A549 (cell line): ENCODE measurements around the gene EHF. TPM values are rescaled to one million over a fixed set of nuclear protein-coding genes. Genes with fewer than 3 reads are reported as not detected.
A peak's percentile ranks its signal among the peaks of the same experiment; 100 is the strongest.

Experiments
- ATAC-seq, 2 experiments: fragments of 200-7000 bp in 1 of 2; fragments of >200 bp in 1 of 2; cut with Nextera tagmentation in 1 of 2; cut with Tn5 transposase in 1 of 2; 3 replicates each; pipeline versions ENCODE4 v1.8.0 to v1.9.1; 2018 to 2020; ENCODE audit warnings: mild to moderate bottlenecking in 1 of 2, moderate library complexity in 1 of 2
- CTCF ChIA-PET: fragments of 300-600 bp; sonication (Branson Sonifier 250); formaldehyde crosslinking; extraction: SDS; loops from one replicate; lab custom pipeline; 2021; ENCODE audit warnings: antibody characterized with exemption, inconsistent platforms; lab: Yijun Ruan, JAX
- POLR2A ChIA-PET: fragments of 350-600 bp; formaldehyde crosslinking; extraction: SDS; loops from one replicate; lab custom pipeline; 2021; ENCODE audit warnings: antibody characterized with exemption, inconsistent platforms; lab: Yijun Ruan, JAX
- DNase-seq, 2 experiments: peaks; one replicate each; pipeline versions ENCODE4 v3.0.0 to v3.0.0-alpha.2; 2011 to 2016; ENCODE audit warnings: low read depth in 1 of 2, low spot score in 1 of 2
- FAIRE-seq: peaks from 2 replicates; lab custom pipeline; 2011; peaks lifted over from hg19 to GRCh38; lab: Jason Lieb, UNC
- H3K27ac ChIP-seq, 2 experiments: fragments of >200 bp; sonication (Bioruptor Twin); formaldehyde crosslinking; 3 replicates each; pipeline ENCODE4 v1.5.1; 2016 to 2017
- H3K4me1 ChIP-seq: fragments of >200 bp; sonication (Bioruptor Twin); formaldehyde crosslinking; 3 replicates; pipeline ENCODE4 v1.6.1; 2016
- H3K4me2 ChIP-seq: fragments of >200 bp; sonication (Bioruptor Twin); formaldehyde crosslinking; 3 replicates; pipeline ENCODE4 v1.6.1; 2016
- H3K4me3 ChIP-seq: fragments of >200 bp; sonication (Bioruptor Twin); formaldehyde crosslinking; 3 replicates; pipeline ENCODE4 v1.5.1; 2016
- H3K9me3 ChIP-seq: fragments of >200 bp; sonication (Bioruptor Twin); formaldehyde crosslinking; 3 replicates; pipeline ENCODE4 v1.6.1; 2016
- CEBPB ChIP-seq, 2 experiments: fragments of >200 bp in 1 of 2; sonication (Bioruptor Twin) in 1 of 2; formaldehyde crosslinking in 1 of 2; IDR thresholded peaks; 2 replicates each; pipeline ENCODE4 v1.6.1; 2012 to 2016
- EHF ChIP-seq: fragments of 250-450 bp; sonication (Bioruptor Pico); IDR thresholded peaks from 2 replicates; pipeline ENCODE4 v1.5.0; 2020; ENCODE audit warnings: mild to moderate bottlenecking
- EP300 ChIP-seq, 2 experiments: fragments of >200 bp; sonication (Bioruptor Twin); formaldehyde crosslinking; IDR thresholded peaks; 2 replicates in 1 of 2; 3 replicates in 1 of 2; pipeline ENCODE4 v1.6.1; 2016 to 2017
- FOSL2 ChIP-seq, 2 experiments: fragments of 450-650 bp in 1 of 2; fragments of >200 bp in 1 of 2; sonication (Bioruptor Twin) in 1 of 2; formaldehyde crosslinking; IDR thresholded peaks; 2 replicates each; pipeline versions ENCODE4 v1.5.0 to v1.6.1; 2016 to 2020; ENCODE audit warnings: mild to moderate bottlenecking in 1 of 2, moderate library complexity in 1 of 2
- GATA3 ChIP-seq: IDR thresholded peaks from 2 replicates; pipeline ENCODE4 v1.6.1; 2012; ENCODE audit warnings: borderline replicate concordance
- HDAC2 ChIP-seq: fragments of 200-600 bp; sonication (generic); IDR thresholded peaks from 2 replicates; pipeline ENCODE4 v1.6.1; 2016
- HOXB5 ChIP-seq: fragments of 250-450 bp; sonication (Bioruptor Pico); IDR thresholded peaks from 2 replicates; pipeline ENCODE4 v1.5.0; 2020; ENCODE audit warnings: mild to moderate bottlenecking, moderate library complexity
- JUN ChIP-seq, 2 experiments: fragments of >200 bp; sonication (Bioruptor Twin); formaldehyde crosslinking; IDR thresholded peaks; 2 replicates in 1 of 2; 3 replicates in 1 of 2; pipeline ENCODE4 v1.6.1; 2016 to 2017
- KDM1A ChIP-seq: fragments of 200-600 bp; sonication (generic); IDR thresholded peaks from 2 replicates; pipeline ENCODE4 v1.6.1; 2016; ENCODE audit warnings: low read depth, mild to moderate bottlenecking
- MAFK ChIP-seq: fragments of 450-650 bp; IDR thresholded peaks from 2 replicates; pipeline ENCODE4 v1.6.1; 2014; ENCODE audit not compliant: partially characterized antibody
- NR3C1 ChIP-seq: fragments of >200 bp; sonication (Bioruptor Twin); formaldehyde crosslinking; IDR thresholded peaks from 3 replicates; pipeline ENCODE4 v1.6.1; 2017
- RARB ChIP-seq: fragments of 250-450 bp; sonication (Bioruptor Pico); IDR thresholded peaks from 2 replicates; pipeline ENCODE4 v1.8.0; 2021; ENCODE audit warnings: mild to moderate bottlenecking, moderate library complexity
- SMC3 ChIP-seq: fragments of >200 bp; sonication (Bioruptor Twin); formaldehyde crosslinking; IDR thresholded peaks from 3 replicates; pipeline ENCODE4 v1.6.1; 2018; ENCODE audit warnings: inconsistent platforms
- ZFP36 ChIP-seq: fragments of 450-650 bp; IDR thresholded peaks from 2 replicates; pipeline ENCODE4 v1.6.1; 2014; ENCODE audit warnings: borderline replicate concordance; ENCODE audit not compliant: partially characterized antibody
- ZNF302 ChIP-seq: fragments of 250-450 bp; sonication (Bioruptor Pico); IDR thresholded peaks from 2 replicates; pipeline ENCODE4 v1.9.0; 2021; ENCODE audit warnings: inconsistent platforms, mild to moderate bottlenecking, moderate library complexity
- ZSCAN20 ChIP-seq: fragments of 250-450 bp; sonication (Bioruptor Pico); IDR thresholded peaks from 2 replicates; pipeline ENCODE4 v1.8.0; 2022; ENCODE audit warnings: mild to moderate bottlenecking, moderate library complexity
- WGBS: methylation state at CpG from one replicate; pipeline ENCODE4 v1.1.6; 2017; ENCODE audit errors: missing lambda C conversion rate; 5-methylcytosine and 5-hydroxymethylcytosine counted together
- polyA plus RNA-seq, 4 experiments: library from polyadenylated mRNA; depleted of rRNA in 3 of 4; stranded (reverse); fragments of >200 nt; fragmentation: RNase III in 1 of 4; extraction: RNeasy Plus Mini Kit Qiagen cat#74134 plus additional on column Dnase treatment in 1 of 4; gene quantifications; 2 replicates in 3 of 4; 3 replicates in 1 of 4; pipeline ENCODE4 v1.2.3, GENCODE V29; 2011 to 2017
- TF ChIP-seq, protein P1 (sequence below): fragments of 150-350 bp; IDR thresholded peaks from 2 replicates; pipeline ENCODE4 v1.6.1; 2014; ENCODE audit warnings: low read depth, mild to moderate bottlenecking, low read length
- TF ChIP-seq, protein P2 (sequence below): fragments of >200 bp; sonication (Bioruptor Twin); formaldehyde crosslinking; IDR thresholded peaks from 2 replicates; pipeline ENCODE4 v1.6.1; 2016
- TF ChIP-seq, protein P3 (sequence below): fragments of >200 bp; sonication (Bioruptor Twin); formaldehyde crosslinking; IDR thresholded peaks from 3 replicates; pipeline ENCODE4 v1.6.1; 2016

The EHF gene
- polyA plus RNA-seq, 2 of the 4 experiments (the other 2 are of a cell fraction), result 5.4 to 7.8 TPM

DNA sequence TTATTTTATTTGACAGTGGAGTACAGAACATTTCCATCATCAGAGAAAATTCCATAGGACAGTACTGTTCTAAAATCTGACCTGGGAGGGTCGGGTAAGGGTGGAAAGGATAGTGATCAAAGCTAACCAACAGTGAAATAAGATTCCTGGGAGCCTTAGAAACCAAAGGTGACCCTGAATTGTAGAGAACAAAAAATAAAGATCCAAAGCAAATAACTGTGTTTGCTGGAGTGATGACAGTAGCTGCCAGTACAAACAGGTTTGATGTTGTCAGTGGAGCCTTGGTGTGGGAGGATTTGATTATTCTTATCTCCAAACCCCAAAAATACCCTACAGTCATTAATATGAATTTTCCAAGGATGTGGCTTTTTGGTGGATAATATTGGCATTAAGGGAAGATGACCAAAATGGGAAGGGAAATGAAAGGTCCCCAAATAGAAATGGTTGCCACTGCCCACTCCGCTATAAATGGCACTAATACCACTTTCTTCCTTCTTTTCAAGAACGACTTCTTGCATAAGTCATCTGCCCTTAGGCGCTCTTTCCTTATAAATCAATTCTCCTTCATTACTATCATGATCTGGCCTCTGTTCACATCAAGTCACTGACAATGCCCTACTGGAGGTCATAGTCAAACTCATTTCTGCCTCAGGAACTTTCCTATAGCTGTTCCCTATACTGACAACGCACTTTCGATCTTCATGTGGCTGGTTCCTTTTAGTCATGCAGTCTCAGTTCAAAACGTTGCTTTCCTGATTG, 44.4 kb downstream of the EHF start:
- no peaks in the 10 kb centered on the region for H3K9me3 ChIP-seq
- peak in 1 of 2 experiments; percentile 48; a peak in 3 of 6 replicates for ATAC-seq
- FAIRE-seq, result no peak
- peak overlapping the region; percentile 43 to 55; a peak in 5 of 6 replicates for H3K27ac ChIP-seq
- peak overlapping the region; percentile 19 for H3K4me2 ChIP-seq
- WGBS, result 54% methylated on average over 7 of the region's 7 CpGs
- TF ChIP-seq ZFP36, result no peak
- TF ChIP-seq, protein P1, sequence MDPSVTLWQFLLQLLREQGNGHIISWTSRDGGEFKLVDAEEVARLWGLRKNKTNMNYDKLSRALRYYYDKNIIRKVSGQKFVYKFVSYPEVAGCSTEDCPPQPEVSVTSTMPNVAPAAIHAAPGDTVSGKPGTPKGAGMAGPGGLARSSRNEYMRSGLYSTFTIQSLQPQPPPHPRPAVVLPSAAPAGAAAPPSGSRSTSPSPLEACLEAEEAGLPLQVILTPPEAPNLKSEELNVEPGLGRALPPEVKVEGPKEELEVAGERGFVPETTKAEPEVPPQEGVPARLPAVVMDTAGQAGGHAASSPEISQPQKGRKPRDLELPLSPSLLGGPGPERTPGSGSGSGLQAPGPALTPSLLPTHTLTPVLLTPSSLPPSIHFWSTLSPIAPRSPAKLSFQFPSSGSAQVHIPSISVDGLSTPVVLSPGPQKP, result no peak
- TF ChIP-seq EP300 (IDR thresholded peaks at IDR 0.05), result peak in 1 of 2 experiments; percentile 31; a peak in 1 of 5 replicates
- TF ChIP-seq GATA3, result peak; percentile 46; the same call in 1 of the 2 replicates
- no peak for TF ChIP-seq ZSCAN20 (CRISPR knock-in tag)
- peaks cover 38% of the 10 kb centered on the region for H3K4me1 ChIP-seq
- no peak overlapping the region for H3K4me3 ChIP-seq
- POLR2A ChIA-PET, result no interaction called here
- CTCF ChIA-PET, result interaction anchor here (1.1 to 2.0 kb wide), 2 partner anchors 11 to 79 kb away, joined by 3 to 9 read pairs; no protein-coding TSS in a partner anchor
- peak in 1 of 2 experiments; percentile 54 for DNase-seq

DNA sequence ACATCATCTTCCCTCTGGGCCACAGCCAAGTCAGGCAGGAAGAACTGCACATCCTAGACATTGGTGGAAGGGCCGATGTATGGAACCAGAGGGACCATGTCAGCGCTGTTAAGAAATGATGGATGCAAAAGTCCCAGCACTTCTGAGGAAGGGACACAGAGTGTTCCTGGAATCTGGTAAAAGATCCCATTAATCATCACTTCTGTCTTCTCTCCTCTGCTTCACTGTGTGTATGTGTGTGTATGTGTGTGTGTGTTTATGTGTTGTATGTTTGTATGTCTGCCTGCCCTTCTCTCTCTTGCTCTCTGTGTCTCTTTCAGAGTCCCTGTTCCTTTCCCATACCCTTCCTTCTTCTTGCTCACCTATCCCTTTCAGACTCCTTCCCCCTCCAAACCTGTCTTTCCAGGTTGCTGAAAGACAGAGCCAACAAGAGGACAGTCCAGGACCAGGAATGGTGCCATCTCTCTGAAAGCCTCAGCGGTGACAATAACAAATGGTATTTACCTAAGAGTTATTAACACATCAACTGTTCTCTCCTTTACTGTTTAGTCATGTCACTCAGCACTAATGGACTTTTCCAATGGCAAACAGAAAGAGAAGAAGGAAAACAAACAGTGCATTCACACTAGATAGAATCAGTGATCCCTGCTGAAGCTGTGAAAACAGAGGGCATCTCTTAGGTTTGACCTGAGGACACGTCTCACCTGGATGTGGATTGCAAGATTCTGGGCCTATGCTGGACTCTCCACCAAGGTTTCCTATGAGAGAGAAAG, 47.1 kb downstream of the EHF start:
- ATAC-seq (peak; percentile 19 to 90; a peak in 4 of 6 replicates), FAIRE-seq (peak; percentile 65), DNase-seq (peak in 1 of 2 experiments; percentile 84)
- H3K4me1 ChIP-seq, result peaks cover 38% of the 10 kb centered on the region
- no peaks in the 10 kb centered on the region for H3K9me3 ChIP-seq
- CTCF ChIA-PET, result interaction anchor here (0.6 to 3.5 kb wide), 4 partner anchors 11 to 247 kb away, joined by 3 to 12 read pairs (median 4); no protein-coding TSS in a partner anchor
- 42% methylated on average over 4 of the region's 4 CpGs for WGBS
- POLR2A ChIA-PET, result no interaction called here
- TF ChIP-seq EHF (CRISPR knock-in tag) (0 out of 2 replicates have a peak, but pooled peaks have one; percentile 35), GATA3 (peak; percentile 89), FOSL2 (IDR thresholded peaks at IDR 0.05) (no peak), FOSL2 (CRISPR knock-in tag; IDR thresholded peaks at IDR 0.05) (0 out of 2 replicates have a peak, but pooled peaks have one; percentile 20), HOXB5 (peak; percentile 80), ZFP36 (no peak), EP300 (IDR thresholded peaks at IDR 0.05) (peak in 1 of 2 experiments; percentile 20; a peak in 1 of 5 replicates), CEBPB (IDR thresholded peaks at IDR 0.05) (peak in 1 of 2 experiments; percentile 24; a peak in 1 of 4 replicates), JUN (IDR thresholded peaks at IDR 0.05) (no peak), MAFK (peak; percentile 1), HDAC2 (no peak)
- TF ChIP-seq, protein P2, sequence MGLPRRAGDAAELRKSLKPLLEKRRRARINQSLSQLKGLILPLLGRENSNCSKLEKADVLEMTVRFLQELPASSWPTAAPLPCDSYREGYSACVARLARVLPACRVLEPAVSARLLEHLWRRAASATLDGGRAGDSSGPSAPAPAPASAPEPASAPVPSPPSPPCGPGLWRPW, result 0 out of 2 replicates have a peak, but pooled peaks have one; percentile 5
- H3K27ac ChIP-seq, result peak overlapping the region; percentile 60 to 74
- H3K4me3 ChIP-seq, result no peak overlapping the region
- peak overlapping the region; percentile 27 for H3K4me2 ChIP-seq

GRCh38 chr11:34668583-34669053, 47.7 kb downstream of the EHF start:
- Histone ChIP-seq H3K9me3 (no peaks in the 10 kb centered on the region), H3K4me3 (no peak overlapping the region), H3K27ac (peak overlapping the region; percentile 60 to 74), H3K4me1 (peaks cover 38% of the 10 kb centered on the region), H3K4me2 (peak overlapping the region; percentile 27)
- ATAC-seq, result no peak
- FAIRE-seq, result no peak
- ChIA-PET POLR2A (no interaction called here), CTCF (interaction anchor here (0.6 to 3.5 kb wide), 2 partner anchors 11 to 247 kb away, joined by 4 to 12 read pairs; no protein-coding TSS in a partner anchor)
- no peak for DNase-seq
- WGBS, result 83% methylated on average over 4 of the region's 4 CpGs
- TF ChIP-seq RARB (CRISPR knock-in tag) (no peak), NR3C1 (no peak), KDM1A (no peak), ZNF302 (CRISPR knock-in tag) (no peak), SMC3 (no peak), JUN (IDR thresholded peaks at IDR 0.05) (no peak)
- TF ChIP-seq, protein P3, sequence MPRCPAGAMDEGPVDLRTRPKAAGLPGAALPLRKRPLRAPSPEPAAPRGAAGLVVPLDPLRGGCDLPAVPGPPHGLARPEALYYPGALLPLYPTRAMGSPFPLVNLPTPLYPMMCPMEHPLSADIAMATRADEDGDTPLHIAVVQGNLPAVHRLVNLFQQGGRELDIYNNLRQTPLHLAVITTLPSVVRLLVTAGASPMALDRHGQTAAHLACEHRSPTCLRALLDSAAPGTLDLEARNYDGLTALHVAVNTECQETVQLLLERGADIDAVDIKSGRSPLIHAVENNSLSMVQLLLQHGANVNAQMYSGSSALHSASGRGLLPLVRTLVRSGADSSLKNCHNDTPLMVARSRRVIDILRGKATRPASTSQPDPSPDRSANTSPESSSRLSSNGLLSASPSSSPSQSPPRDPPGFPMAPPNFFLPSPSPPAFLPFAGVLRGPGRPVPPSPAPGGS, result no peak
